Mesenchymal stem cell (in vitro differentiated cells and primary cell): ENCODE results near the gene SMOC2.

ENCODE experiments used
- DNase-seq: peaks from one replicate; pipeline ENCODE4 v3.0.0-alpha.2; 2013
- H2AFZ ChIP-seq: one replicate; pipeline ENCODE4 v1.6.1; 2013; ENCODE audit warnings: low read depth, mild to moderate bottlenecking, control low read depth, inconsistent platforms, low read length, moderate library complexity
- H2AK5ac ChIP-seq: 2 replicates; pipeline ENCODE4 v1.6.1; 2013; ENCODE audit warnings: low read length, moderate library complexity, mild to moderate bottlenecking, inconsistent platforms; ENCODE audit not compliant: severe bottlenecking
- H2BK120ac ChIP-seq: one replicate; pipeline ENCODE4 v1.6.1; 2013; ENCODE audit warnings: low read depth, mild to moderate bottlenecking, inconsistent platforms, low read length, moderate library complexity
- H2BK12ac ChIP-seq, 2 experiments: one replicate each; pipeline ENCODE4 v1.6.1; 2013; ENCODE audit warnings: inconsistent platforms in 2 of 2, low read length in 2 of 2, mild to moderate bottlenecking in 2 of 2, moderate library complexity in 2 of 2, control low read depth in 1 of 2
- H2BK15ac ChIP-seq: one replicate; pipeline ENCODE4 v1.6.1; 2013; ENCODE audit warnings: mild to moderate bottlenecking, low read depth, inconsistent platforms; ENCODE audit not compliant: poor library complexity, severe bottlenecking
- H2BK5ac ChIP-seq: 2 replicates; pipeline ENCODE4 v1.6.1; 2013; ENCODE audit warnings: low read depth, mild to moderate bottlenecking, low read length, control low read depth, inconsistent platforms; ENCODE audit not compliant: poor library complexity, severe bottlenecking
- H3K14ac ChIP-seq, 2 experiments: one replicate each; pipeline ENCODE4 v1.6.1; 2013; ENCODE audit warnings: inconsistent platforms in 2 of 2, low read length in 2 of 2, control low read depth in 1 of 2, mild to moderate bottlenecking in 1 of 2, moderate library complexity in 1 of 2
- H3K18ac ChIP-seq, 2 experiments: one replicate each; pipeline ENCODE4 v1.6.1; 2013; ENCODE audit warnings: inconsistent platforms in 2 of 2, low read length in 2 of 2, control low read depth in 1 of 2, low read depth in 1 of 2, mild to moderate bottlenecking in 1 of 2
- H3K23ac ChIP-seq, 2 experiments: one replicate each; pipeline ENCODE4 v1.6.1; 2013; ENCODE audit warnings: inconsistent platforms in 2 of 2, low read length in 2 of 2, mild to moderate bottlenecking in 2 of 2, moderate library complexity in 2 of 2, control low read depth in 1 of 2
- H3K27ac ChIP-seq: 2 replicates; pipeline ENCODE4 v1.5.1; 2013; ENCODE audit warnings: mild to moderate bottlenecking, moderate library complexity, low read length, control low read depth, inconsistent platforms; ENCODE audit not compliant: poor library complexity, severe bottlenecking
- H3K27me3 ChIP-seq, 2 experiments: 2 replicates each; pipeline versions ENCODE4 v1.6.1 to v1.7.0; 2013; ENCODE audit warnings: low read length in 2 of 2, mild to moderate bottlenecking in 2 of 2, moderate library complexity in 2 of 2, control low read depth in 1 of 2, inconsistent platforms in 1 of 2; ENCODE audit not compliant: control insufficient read depth in 1 of 2, insufficient read depth in 1 of 2
- H3K36me3 ChIP-seq, 2 experiments: 2 replicates each; pipeline versions ENCODE4 v1.6.1 to v1.7.0; 2013; ENCODE audit warnings: low read length in 2 of 2, control low read depth in 1 of 2, inconsistent platforms in 1 of 2, low read depth in 1 of 2, mild to moderate bottlenecking in 1 of 2; ENCODE audit not compliant: insufficient read depth in 2 of 2, control insufficient read depth in 1 of 2
- H3K4ac ChIP-seq, 2 experiments: one replicate each; pipeline ENCODE4 v1.6.1; 2013; ENCODE audit warnings: inconsistent platforms in 2 of 2, low read length in 2 of 2, mild to moderate bottlenecking in 2 of 2, moderate library complexity in 2 of 2, control low read depth in 1 of 2, low read depth in 1 of 2
- H3K4me1 ChIP-seq: 2 replicates; pipeline ENCODE4 v1.6.1; 2013; ENCODE audit warnings: low read depth, low read length, control low read depth; ENCODE audit not compliant: control insufficient read depth, insufficient read depth
- H3K4me2 ChIP-seq: 2 replicates; pipeline ENCODE4 v1.6.1; 2013; ENCODE audit warnings: low read length, mild to moderate bottlenecking, inconsistent platforms; ENCODE audit not compliant: poor library complexity, severe bottlenecking
- H3K4me3 ChIP-seq, 2 experiments: 2 replicates each; pipeline versions ENCODE4 v1.5.1 to v1.7.0; 2013; ENCODE audit warnings: low read length in 2 of 2, mild to moderate bottlenecking in 2 of 2, control low read depth in 1 of 2, low read depth in 1 of 2; ENCODE audit not compliant: insufficient read depth in 1 of 2
- H3K79me1 ChIP-seq: replicated peaks from 2 replicates; pipeline ENCODE4 v1.6.1; 2013; ENCODE audit warnings: mild to moderate bottlenecking, control low read depth, low read length, inconsistent platforms; ENCODE audit not compliant: poor library complexity, severe bottlenecking
- H3K9ac ChIP-seq: 2 replicates; pipeline ENCODE4 v1.7.0; 2013; ENCODE audit warnings: mild to moderate bottlenecking, low read length, moderate library complexity
- H3K9me3 ChIP-seq: 2 replicates; pipeline ENCODE4 v1.7.0; 2013; ENCODE audit warnings: mild to moderate bottlenecking, low read length; ENCODE audit not compliant: control insufficient read depth
- H4K8ac ChIP-seq: one replicate; pipeline ENCODE4 v1.6.1; 2013; ENCODE audit warnings: inconsistent platforms, mild to moderate bottlenecking, low read length, moderate library complexity
- H4K91ac ChIP-seq: one replicate; pipeline ENCODE4 v1.6.1; 2013; ENCODE audit warnings: mild to moderate bottlenecking, low read length, inconsistent platforms
- WGBS: methylation state at CpG from one replicate; pipeline ENCODE4 v1.1.7; 2013; ENCODE audit warnings: mixed read lengths; 5-methylcytosine and 5-hydroxymethylcytosine counted together

The SMOC2 gene

DNA sequence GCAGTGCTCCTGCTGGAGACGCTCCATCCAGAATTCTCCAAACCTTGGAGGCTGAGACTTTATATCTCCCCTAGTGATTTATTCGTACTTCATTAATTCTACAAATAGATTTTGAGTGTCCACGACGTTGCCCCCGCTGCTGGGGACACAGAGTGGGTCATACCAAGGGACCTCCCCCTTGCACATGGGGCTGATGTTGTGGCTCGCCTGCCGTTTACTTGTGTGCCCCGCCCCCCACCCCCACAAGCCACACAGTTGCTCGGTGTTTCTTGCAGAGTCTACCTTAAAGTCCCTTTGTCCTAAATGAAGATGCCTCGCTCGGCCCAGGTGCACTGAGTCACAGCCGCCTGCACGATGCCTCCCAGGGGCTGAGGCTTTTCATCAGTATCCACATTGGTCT lies 20.3 kb upstream of the SMOC2 start:
- Histone ChIP-seq H3K36me3 (no peaks in the 10 kb centered on the region), H4K8ac (no peak overlapping the region), H3K79me1 (no peaks in the 10 kb centered on the region), H3K4me2 (no peak overlapping the region), H3K23ac (no peak overlapping the region), H2BK12ac (no peak overlapping the region), H2AK5ac (no peak overlapping the region), H3K4ac (no peak overlapping the region), H3K14ac (no peak overlapping the region), H2BK120ac (no peak overlapping the region), H3K9me3 (no peaks in the 10 kb centered on the region), H3K4me3 (no peak overlapping the region), H3K4me1 (no peaks in the 10 kb centered on the region), H4K91ac (no peak overlapping the region), H3K9ac (no peak overlapping the region), H2BK15ac (no peak overlapping the region), H2BK5ac (no peak overlapping the region), H3K18ac (no peak overlapping the region), H2AFZ (no peak overlapping the region), H3K27me3 (peaks cover 16 to 39% of the 10 kb centered on the region in 2 experiments), H3K27ac (no peak overlapping the region)
- WGBS = 79% methylated on average over 12 of the region's 13 CpGs
- no peak for DNase-seq

GRCh38 chr6:168427184-168427583 lies 13.8 kb upstream of the SMOC2 start:
- no peak overlapping the region for H2AK5ac ChIP-seq
- H3K4me3 ChIP-seq = no peak overlapping the region
- no peak overlapping the region for H3K14ac ChIP-seq
- H3K27ac ChIP-seq = no peak overlapping the region
- H3K27me3 ChIP-seq = peaks cover 15 to 20% of the 10 kb centered on the region in 2 experiments
- H3K4me2 ChIP-seq = no peak overlapping the region
- H3K23ac ChIP-seq = no peak overlapping the region
- no peak overlapping the region for H3K18ac ChIP-seq
- no peaks in the 10 kb centered on the region for H3K36me3 ChIP-seq
- H3K4me1 ChIP-seq = no peaks in the 10 kb centered on the region
- no peak overlapping the region for H4K8ac ChIP-seq
- H3K9ac ChIP-seq = no peak overlapping the region
- no peak overlapping the region for H2BK120ac ChIP-seq
- no peaks in the 10 kb centered on the region for H3K79me1 ChIP-seq
- no peak for DNase-seq
- no peak overlapping the region for H2BK5ac ChIP-seq
- H4K91ac ChIP-seq = no peak overlapping the region
- H3K4ac ChIP-seq = no peak overlapping the region
- no peak overlapping the region for H2BK15ac ChIP-seq
- H2BK12ac ChIP-seq = no peak overlapping the region
- H2AFZ ChIP-seq = no peak overlapping the region
- 79% methylated on average over 7 of the region's 8 CpGs for WGBS
- no peaks in the 10 kb centered on the region for H3K9me3 ChIP-seq

DNA sequence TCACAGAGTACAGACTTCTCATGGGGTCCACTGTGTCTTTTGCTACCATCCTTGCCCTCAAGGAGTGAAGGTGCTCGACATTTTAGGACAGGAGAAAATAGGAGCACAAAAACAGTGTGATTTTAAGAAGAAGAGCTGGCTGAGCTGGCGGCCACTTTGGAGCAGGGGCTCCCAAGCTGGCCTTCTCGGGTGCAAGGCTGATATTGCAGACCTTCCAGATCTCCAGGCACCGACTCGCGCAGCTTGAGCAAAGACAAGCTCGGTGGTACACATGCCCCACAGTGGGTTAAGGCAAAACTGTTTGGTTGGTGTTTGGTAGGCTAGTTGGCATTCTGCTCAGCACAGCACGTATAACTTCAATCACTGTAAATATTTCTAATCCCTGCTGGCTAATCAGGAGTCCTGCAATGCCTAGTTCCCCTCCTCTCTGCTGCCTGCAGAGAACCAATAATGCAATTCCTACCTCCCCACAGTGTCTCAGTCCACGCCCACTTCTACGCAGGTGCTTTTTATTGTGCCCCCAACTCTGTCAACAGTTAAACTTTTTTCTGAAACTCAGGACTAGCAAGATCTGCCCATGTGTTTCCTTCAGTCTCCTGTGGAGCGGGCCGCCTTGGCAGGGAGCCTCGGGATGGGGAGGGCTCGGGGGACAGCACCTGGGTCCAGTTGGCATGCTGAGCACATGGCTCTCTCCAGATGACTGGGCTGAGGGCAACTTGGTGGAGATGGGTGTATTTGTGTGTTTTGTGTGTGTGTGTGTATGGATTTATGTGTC lies 12.7 kb upstream of the SMOC2 start:
- Histone ChIP-seq H3K4me1 (no peaks in the 10 kb centered on the region), H4K8ac (no peak overlapping the region), H3K36me3 (no peaks in the 10 kb centered on the region), H2BK15ac (no peak overlapping the region), H3K27ac (no peak overlapping the region), H4K91ac (no peak overlapping the region), H2AK5ac (no peak overlapping the region), H3K9ac (no peak overlapping the region), H3K27me3 (peaks cover 20 to 27% of the 10 kb centered on the region in 2 experiments), H2BK12ac (no peak overlapping the region), H2BK5ac (no peak overlapping the region), H2AFZ (no peak overlapping the region), H3K18ac (no peak overlapping the region), H3K9me3 (no peaks in the 10 kb centered on the region), H3K23ac (no peak overlapping the region), H3K14ac (no peak overlapping the region), H2BK120ac (no peak overlapping the region), H3K79me1 (no peaks in the 10 kb centered on the region), H3K4me2 (no peak overlapping the region), H3K4me3 (no peak overlapping the region), H3K4ac (no peak overlapping the region)
- 84% methylated on average over 14 of the region's 14 CpGs for WGBS
- DNase-seq = no peak

DNA sequence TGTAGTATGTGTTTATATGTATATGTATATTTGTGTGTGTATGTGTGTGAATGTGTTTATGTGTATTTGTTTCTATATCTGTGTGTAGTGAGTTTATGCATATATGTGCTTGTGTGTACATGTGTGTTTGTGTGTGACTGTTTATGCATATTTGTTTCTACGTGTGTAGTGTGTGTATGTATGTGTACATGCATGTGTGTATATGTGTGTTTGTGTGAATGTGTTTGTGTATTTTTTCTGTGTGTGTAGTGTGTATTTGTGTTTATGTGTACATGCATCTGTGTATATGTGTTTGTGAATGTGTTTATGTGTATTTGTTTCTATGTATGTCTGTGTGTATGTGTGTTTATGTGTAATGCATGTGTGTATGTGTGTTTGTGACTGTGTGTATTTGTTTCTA lies 12.1 kb upstream of the SMOC2 start:
- no peak overlapping the region for H2AK5ac ChIP-seq
- H3K18ac ChIP-seq = no peak overlapping the region
- no peak overlapping the region for H3K23ac ChIP-seq
- H3K27ac ChIP-seq = no peak overlapping the region
- H2BK12ac ChIP-seq = no peak overlapping the region
- no peak overlapping the region for H3K4ac ChIP-seq
- no peaks in the 10 kb centered on the region for H3K79me1 ChIP-seq
- no peak overlapping the region for H4K91ac ChIP-seq
- H3K14ac ChIP-seq = no peak overlapping the region
- no peaks in the 10 kb centered on the region for H3K4me1 ChIP-seq
- H3K4me3 ChIP-seq = no peak overlapping the region
- no peaks in the 10 kb centered on the region for H3K36me3 ChIP-seq
- H3K4me2 ChIP-seq = no peak overlapping the region
- H2BK120ac ChIP-seq = no peak overlapping the region
- DNase-seq = no peak
- WGBS = 78% methylated on average over 1 of the region's 1 CpG
- H3K9ac ChIP-seq = no peak overlapping the region
- H4K8ac ChIP-seq = no peak overlapping the region
- H2BK15ac ChIP-seq = no peak overlapping the region
- H2BK5ac ChIP-seq = no peak overlapping the region
- no peak overlapping the region for H2AFZ ChIP-seq
- H3K27me3 ChIP-seq = peaks cover 25 to 27% of the 10 kb centered on the region in 2 experiments
- no peaks in the 10 kb centered on the region for H3K9me3 ChIP-seq
